Cerebellar cortex (tissue), 1 donor: Measurements from ENCODE around the gene CAND2.
"Not testable (repeated sequence)": the region's sequence is repeated elsewhere in the genome, so short reads cannot be mapped to it uniquely, and the experiment has no call there.

Experiments used
- DNase-seq: peaks from one replicate; pipeline ENCODE4 v3.0.0-alpha.2; 2015; ENCODE audit warnings: low spot score

Gene CAND2

DNA sequence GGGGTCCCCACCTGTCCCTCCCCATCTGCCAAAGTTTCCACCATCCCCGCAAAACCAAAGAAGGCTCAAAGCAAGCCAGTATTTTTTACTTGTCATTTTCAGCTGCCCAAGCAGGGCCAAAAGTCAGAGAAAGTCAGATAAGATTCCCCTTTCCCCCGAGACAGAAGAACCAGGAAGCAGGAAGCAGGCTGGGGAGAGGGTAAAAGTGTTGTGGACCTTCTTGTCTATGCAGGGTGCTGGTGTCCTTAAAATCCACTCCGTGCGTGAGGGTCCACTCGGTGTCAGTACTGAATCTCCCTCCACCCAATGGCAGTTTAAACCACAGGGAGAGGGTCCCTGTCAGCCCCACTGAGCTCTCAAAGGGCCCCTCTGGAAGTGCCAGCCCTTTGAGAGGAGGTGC is 65.1 kb downstream of the CAND2 start:
- DNase-seq, result no peak

DNA sequence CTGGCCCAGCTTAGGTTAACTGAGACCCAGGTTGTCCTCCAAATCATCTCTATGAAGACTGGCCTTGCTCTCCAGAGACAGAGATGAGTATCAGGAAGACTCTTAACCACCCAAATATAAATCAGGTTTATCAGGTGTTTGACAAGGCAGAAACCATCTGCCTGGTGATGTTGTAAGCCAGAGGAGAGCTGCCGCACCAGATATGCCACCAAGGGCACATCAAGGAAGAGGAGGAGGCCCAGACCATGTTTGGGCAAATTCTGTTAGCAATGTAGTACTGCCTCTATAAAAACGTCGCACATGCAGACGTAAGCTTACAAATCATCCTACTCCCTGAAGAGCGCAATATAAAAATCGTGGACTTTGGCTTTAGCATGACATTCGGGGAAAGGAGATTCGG is 65.9 kb downstream of the CAND2 start:
- no peak for DNase-seq

DNA sequence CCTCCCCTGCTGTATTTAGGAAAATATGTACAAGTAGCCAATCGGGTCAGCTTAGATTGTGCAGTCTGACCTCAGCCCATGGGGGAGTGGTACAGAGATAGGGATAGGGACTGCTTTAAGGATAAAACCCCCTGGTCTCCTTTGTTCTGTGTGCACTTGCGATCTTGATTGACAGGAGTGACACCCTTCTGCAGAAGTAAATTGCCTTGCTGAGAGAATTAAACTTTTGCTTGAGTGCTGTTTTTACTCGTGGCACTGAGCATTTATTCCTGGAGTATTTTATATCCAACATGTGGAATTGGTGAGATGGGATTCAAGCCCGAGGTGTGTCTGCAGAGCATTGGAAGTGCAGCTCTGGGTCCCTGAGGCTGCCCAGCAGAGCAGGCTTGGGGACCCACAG is 68.8 kb downstream of the CAND2 start:
- no peak for DNase-seq

DNA sequence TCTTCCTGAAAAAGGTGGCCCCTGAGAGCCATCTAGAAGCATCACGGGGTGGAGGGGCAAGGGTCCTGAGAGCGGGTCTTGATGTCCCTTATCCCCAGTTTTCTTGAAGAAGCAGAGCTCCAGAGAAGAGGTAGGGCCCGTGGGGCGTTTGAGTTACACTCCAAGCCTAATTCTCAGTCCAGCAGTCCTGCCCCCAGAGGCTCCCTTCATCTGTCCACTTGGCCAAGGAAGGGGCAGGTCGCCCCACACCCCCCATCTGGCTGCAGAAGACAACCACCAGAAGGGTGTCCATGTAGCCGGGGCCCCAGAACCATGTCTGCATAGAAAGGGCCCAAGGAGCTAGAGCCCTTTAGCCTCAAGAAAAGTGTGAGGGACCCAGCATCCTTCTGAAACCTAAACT is 70.4 kb downstream of the CAND2 start:
- DNase-seq, result no peak

DNA sequence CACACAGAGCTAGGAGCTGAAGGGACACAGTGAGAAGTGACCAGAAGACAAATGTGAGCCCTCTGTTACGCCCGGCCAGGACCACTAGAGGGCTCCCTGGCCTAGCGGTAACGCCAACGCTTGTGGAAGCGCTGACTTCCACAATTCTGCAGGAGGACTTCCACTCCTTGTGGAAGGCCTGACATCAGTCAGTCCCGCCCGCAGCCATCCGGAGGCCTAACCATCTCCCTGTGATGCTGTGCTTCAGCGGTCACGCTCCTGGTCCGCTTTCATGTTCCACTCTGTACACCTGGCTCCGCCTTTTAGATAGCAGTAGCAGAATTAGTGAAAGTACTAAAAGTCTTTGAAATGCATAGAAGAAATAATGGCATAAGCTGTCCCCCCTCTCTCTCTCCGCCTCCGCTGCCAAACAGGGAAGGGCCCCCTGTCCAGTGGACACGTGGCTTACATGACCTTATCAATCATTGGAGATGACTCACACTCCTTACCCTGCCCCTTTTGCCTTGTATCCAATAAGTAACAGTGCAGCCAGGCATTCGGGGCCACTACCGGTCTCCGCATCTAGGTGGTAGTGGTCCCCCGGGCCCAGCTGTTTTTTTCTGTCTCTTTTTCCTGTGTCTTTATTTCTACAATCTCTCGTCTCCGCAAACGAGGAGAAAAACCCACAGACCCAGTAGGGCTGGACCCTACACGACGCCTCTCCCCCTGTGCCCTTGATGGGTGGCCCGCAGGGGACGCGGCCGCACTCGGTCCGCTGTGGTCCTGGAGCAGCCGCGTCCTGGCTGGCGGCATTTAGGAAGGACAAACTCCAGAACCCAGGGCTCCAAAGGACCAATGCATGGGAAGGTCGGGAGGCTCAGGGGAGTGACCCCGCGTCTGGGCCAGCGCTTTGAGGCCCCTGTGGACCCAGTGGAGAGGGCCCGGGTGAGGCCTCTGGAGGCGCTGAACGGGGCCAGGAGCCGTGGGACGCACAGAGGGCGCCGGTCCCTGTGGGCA is 71.9 kb downstream of the CAND2 start:
- peak; percentile 95 for DNase-seq

DNA sequence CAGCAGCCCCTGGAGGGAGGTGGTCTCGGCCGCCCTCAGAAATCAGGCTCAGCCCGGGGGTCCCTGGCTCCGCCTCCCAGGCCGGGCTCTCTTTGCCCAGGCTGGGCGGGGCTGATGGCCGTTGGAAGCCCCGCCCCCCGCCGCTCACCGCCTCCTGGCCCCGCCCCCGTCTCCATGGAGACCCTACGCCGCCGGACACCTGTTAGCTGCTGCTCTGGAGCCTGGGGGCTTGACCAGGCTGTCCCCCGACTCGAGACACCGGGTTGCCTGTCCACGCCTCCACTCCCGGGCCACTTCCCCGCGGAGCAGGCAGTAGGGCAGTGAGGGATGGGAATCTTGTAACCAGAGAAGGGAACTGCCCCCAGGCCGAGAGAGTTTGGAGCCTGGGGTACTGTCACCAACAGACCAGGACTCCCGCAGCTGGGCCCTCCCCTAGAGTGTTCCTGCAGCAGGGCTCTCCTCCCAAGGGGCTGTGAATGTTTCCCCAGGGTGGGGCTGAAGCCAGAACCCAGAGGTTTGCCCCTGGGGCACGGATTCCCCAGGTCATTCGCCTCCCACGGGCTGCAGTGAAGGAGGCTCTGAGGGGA is 72.6 kb downstream of the CAND2 start:
- DNase-seq, result no peak

DNA sequence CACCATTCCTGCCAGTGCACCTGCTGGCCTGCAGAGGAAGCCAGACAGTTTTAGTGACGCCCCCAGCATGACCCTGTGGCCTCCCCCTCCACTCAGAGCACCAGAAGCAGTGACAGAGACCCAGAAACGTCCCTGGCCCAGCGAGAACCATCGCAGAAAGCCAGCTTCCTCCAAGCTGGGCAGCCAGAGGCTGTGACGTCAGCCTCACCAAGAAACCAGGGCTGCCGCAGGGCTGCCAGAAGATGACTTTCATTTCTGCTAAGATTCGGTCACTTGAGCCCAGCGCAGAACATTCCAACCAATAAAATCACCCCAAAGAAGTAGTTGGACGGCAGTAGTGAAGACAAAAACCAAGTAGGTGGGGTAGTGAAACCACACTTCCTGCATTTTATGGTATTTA is 74.5 kb downstream of the CAND2 start:
- DNase-seq, result no peak

DNA sequence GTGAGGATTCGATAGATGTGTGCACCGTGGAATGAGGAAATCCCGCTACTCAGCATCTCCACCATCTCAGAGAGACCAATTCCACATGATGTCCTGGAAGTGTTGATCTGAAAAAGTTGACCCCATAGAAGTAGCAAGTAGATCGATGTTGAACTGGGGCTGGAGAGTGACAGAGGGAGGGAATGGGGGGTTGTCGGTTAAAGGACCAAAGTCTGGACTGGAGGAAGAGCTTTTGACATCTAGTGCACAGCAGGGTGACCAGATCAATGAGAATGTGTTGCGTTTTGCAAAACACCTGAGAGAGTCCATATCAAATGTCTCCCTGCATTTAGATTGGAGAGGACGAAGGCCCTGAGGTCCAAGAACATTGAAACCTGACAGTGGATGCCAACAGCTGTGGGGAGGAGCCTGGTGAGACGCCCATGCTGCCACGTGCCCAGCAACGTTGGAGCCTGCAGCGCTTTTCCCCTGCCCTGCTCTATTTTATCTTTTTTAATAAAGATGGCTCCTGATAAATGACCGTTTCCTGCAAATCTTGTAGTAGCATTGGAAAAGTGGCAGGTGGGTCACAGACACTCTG is 75.0 kb downstream of the CAND2 start:
- no peak for DNase-seq

DNA sequence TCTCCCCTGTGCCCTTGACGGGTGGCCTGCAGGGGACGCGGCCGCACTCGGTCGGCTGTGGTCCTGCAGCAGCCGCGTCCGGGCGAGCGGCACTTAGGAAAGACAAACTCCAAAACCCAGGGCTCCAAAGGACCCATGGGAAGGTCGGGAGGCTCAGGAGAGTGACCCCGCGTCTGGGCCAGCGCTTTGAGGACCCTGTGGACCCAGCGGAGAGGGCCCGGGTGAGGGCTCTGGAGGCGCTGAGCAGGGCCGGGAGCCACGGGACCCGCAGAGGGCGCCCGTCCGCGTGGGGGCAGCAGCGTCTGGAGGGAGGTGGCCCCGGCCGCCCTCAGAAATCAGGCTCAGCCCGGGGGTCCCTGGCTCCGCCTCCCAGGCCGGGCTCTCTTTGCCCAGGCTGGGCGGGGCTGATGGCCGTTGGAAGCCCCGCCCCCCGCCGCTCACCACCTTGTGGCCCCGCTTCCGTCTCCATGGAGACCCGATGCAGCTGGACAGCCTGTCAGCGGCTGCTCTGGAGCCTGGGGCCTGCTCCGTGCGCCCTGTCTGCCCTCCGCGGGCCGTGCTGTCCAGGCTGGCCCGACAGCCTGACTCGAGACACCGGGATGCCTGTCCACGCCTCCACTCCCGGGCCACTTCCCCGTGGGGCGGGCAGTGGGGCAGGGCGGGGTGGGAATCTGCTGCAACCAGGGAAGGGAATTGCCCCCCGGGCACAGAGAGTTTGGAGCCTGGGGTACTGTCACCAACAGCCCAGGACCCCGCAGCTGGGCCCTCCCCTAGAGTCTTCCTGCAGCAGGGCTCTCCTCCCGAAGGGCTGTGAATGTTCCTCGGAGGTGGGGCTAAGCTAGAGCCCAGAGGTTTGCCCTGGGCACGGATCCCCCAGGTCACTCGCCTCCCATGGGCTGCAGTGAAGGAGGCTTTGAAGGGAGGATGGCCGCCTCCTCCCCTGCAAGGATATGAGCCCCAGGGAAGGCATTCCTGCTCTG is 79.7 kb downstream of the CAND2 start:
- no peak for DNase-seq

DNA sequence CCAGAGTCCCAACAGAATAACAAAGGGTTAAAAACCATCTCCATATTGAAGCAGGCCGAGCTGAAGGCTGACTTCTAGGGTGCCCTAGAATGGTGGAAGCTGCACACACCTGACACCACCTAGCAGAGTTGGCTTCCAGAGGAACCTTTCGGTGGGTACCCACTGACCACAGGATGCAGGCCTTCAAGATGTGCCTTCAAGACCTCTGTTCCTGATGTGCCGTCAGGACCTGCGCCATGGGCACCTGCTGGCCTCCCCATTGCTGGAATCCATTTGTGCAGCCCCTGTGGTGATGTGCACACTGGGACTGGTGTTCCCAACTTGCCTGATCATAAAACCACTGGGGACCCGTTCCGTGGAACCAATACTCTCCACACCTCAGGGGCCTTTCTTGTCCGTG is 80.6 kb downstream of the CAND2 start:
- DNase-seq, result no peak

DNA sequence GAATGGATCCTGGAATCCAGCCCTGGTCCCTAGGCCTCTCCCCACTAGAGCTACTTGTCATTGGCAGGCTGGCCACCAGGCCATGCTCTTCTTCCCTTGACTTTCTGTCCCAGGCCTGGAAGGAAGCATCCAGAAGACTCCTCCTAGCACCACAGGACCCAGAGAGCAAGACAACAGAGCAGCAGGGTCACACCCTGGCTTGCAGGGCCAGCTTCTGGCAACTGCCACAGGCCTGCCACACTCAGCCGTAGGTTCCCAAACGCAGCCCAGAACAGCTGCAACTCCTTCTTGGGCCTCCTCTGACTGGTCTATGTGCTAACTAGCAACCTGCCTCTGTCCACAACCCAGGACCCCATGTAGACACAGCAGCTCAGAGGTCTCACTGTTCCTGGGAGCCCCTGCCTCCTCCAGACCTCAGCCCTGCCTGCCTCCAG is 81.7 kb downstream of the CAND2 start:
- no peak for DNase-seq

DNA sequence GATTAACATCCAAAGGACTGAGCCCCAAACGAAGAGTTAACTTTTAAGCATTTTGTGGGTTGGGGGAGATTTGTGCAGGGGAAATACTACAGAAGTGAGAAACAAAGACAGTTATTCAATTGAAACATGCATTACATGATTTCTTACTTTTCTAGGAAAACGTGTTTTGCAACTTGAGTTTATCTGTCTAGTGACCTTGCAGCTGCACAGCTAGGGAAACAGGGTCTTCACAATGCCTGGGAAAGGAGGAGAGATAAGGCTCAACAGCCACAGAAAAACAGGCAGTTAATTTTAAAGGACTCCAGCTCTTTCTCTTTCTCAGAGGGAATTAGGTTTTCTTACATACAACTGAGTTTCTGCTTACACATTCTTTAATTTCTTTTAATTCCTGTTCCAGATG is 82.3 kb downstream of the CAND2 start:
- not testable (repeated sequence) for DNase-seq

DNA sequence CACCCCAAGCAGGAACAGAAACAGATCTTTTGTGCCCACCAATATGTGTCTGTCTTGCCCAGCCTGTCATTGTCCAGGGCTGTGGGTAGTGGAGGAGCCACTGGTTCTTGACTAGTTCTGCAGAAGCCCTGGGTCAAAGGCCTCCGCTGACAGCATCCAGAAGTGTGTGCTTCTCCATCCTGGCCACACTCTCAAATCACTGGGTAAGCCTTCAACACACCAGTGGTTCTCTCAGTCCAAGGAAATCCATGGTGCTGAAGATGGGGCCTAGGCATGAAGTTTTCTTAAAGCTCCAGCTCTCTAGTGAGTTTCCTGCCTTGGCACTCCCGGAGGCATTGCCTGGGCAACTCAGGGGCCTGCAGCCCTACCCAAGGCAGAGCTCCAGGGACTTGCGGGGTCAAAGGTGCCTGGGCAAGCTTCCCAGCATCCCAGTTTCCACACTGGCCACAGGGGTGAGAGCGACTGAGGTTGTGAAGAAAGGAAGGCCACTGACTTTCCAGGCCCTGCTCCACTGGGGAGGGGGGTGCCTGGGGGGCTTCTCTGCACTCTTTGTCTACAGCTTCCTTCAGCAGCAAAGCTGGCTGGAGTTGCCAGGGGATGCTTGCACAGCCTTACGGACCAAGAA is 82.8 kb downstream of the CAND2 start:
- no peak for DNase-seq

DNA sequence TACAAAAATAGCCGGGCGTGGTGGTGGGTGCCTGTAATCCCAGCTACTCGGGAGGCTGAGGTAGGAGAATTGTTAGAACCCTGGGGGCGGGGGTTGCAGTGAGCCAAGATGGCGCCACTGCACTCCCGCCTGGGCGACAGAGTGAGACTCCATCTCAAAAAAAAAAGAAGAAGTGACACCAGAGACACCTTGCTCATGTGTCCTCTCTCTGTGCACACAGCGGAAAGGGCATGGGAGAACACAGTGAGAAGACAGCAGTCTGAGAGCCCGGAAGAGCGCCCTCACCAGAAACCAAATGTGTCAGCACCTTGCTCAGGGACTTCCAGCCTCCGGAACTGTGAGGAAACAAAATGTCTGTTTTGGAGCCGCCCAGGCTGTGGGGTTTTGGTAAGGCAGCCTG is 85.4 kb downstream of the CAND2 start:
- DNase-seq, result not testable (repeated sequence)

DNA sequence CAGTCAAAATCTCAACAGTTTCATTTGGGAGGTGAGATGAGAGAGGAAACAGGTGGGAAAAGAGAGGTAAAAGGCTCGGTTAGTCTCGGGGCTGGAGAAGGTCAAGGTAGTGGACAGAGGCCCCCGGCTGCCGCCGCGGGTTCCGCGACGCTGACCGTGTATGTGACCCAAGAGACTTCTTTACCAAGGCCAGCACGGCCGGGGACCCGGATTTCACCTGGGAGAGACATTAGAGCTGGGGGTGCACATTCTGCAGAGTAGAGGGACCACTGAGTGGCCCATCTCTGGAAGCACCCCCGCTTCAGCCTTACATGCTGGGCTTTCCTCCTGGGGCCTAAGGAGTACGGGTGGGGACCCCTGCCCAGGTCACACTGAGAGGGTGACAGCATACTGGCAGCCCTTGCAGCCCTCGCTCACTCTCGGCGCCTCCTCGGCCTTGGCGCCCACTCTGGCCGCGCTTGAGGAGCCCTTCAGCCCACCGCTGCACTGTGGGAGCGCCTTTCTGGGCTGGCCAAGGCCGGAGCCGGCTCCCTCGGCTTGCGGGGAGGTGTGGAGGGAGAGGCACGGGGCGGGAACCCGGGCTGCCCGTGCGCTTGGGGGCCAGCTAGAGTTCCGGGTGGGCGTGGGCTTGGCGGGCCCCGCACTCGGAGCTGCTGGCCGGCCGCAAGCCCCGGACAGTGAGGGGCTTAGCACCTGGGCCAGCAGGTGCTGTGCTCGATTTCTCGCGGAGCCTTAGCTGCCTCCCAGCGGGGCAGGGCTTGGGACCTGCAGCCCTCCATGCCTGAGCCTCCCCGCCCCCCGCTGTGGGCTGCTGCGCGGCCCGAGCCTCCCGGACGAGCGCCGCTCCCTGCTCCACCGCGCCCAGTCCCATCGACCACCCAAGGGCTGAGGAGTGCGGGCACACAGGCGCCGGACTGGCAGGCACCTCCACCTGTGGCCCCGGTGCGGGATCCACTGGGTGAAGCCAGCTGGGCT is 86.1 kb downstream of the CAND2 start:
- DNase-seq, result no peak

DNA sequence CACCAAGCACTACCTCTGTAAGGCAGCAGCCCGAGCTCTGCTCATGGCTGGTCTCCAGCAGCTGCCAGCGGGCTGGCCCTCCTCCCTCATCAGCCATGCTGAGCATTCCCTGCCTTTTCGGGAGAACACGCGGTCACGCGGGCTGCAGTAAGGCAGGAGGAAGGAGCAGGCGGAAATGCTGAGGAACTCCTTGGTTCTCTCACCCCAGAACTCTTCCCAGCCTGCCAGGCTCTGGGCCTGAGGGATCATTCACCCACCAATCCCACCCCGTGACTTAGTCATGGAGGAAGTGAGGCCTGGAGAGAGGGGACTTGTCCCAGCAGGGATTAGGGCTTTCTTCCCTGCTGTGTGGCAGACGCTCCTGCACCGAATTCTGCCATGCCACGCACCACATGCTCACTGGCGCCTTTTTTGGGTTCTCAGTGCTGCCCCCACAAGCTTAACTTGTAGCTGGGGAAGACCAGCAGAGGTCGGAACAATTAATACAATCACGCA is 87.8 kb downstream of the CAND2 start:
- peak; percentile 70 for DNase-seq
